Right renal cortex interstitium (tissue), 3 donors: ENCODE measurements around the gene WDR27. TPM values are rescaled to one million over a fixed set of nuclear protein-coding genes. Genes with fewer than 3 reads are reported as not detected.
A peak's percentile ranks its signal among the peaks of the same experiment; 100 is the strongest.
"Not testable (repeated sequence)": the region's sequence is repeated elsewhere in the genome, so short reads cannot be mapped to it uniquely, and the experiment has no call there.

Experiments used
- DNase-seq, 3 donors: peaks; one replicate each; pipeline ENCODE4 v3.0.0-alpha.2; 2013; ENCODE audit warnings: low read depth in 3 of 3, low spot score in 2 of 3
- polyA plus RNA-seq, 3 donors: library from polyadenylated mRNA; unstranded; fragments of 120-200 nt; gene quantifications; one replicate each; pipeline ENCODE4 v1.2.1, GENCODE V29; 2013; ENCODE audit not compliant: insufficient read length in 3 of 3

The WDR27 gene
- polyA plus RNA-seq, 3 donors = 39.9 to 47.8 (median 40.6) TPM

GRCh38 chr6:169714178-169714577, 12.3 kb upstream of the WDR27 start:
- no peak for DNase-seq

GRCh38 chr6:169710009-169710408, 8.2 kb upstream of the WDR27 start:
- no peak for DNase-seq

GRCh38 chr6:169709293-169709692, 7.5 kb upstream of the WDR27 start:
- no peak for DNase-seq

GRCh38 chr6:169707772-169708171, 5.9 kb upstream of the WDR27 start:
- no peak for DNase-seq

- no peak for DNase-seq
These were observed 1.0 kb upstream of the WDR27 start for GRCh38 chr6:169702840-169703246.

GRCh38 chr6:169701311-169701953, 397 bp downstream of the WDR27 start:
- peak in 1 of 3 donors; percentile 54 for DNase-seq

- DNase-seq = no peak
These were observed 1.5 kb downstream of the WDR27 start for GRCh38 chr6:169700296-169700695.

- not testable (repeated sequence) for DNase-seq
These were observed 4.7 kb downstream of the WDR27 start for GRCh38 chr6:169697115-169697514.

GRCh38 chr6:169695131-169695530, 6.7 kb downstream of the WDR27 start:
- DNase-seq = no peak

GRCh38 chr6:169692516-169692915, 9.3 kb downstream of the WDR27 start:
- no peak for DNase-seq

- no peak for DNase-seq
These were observed 10.6 kb downstream of the WDR27 start for GRCh38 chr6:169691260-169691659.

GRCh38 chr6:169689287-169689686, 12.5 kb downstream of the WDR27 start:
- no peak for DNase-seq

- DNase-seq = no peak
These were observed 16.0 kb downstream of the WDR27 start for GRCh38 chr6:169685860-169686259.

- no peak for DNase-seq
These were observed 17.8 kb downstream of the WDR27 start for GRCh38 chr6:169684056-169684455.

- DNase-seq = no peak
These were observed 23.5 kb downstream of the WDR27 start for GRCh38 chr6:169678342-169678741.

- no peak for DNase-seq
These were observed 24.7 kb downstream of the WDR27 start for GRCh38 chr6:169677096-169677495.

- DNase-seq = no peak
These were observed 26.8 kb downstream of the WDR27 start for GRCh38 chr6:169675011-169675410.

GRCh38 chr6:169671563-169671962, 30.3 kb downstream of the WDR27 start:
- no peak for DNase-seq

GRCh38 chr6:169669889-169670288, 31.9 kb downstream of the WDR27 start:
- DNase-seq = no peak

GRCh38 chr6:169669147-169669546, 32.7 kb downstream of the WDR27 start:
- DNase-seq = no peak

- no peak for DNase-seq
These were observed 33.5 kb downstream of the WDR27 start for GRCh38 chr6:169668203-169668847.

GRCh38 chr6:169667716-169668115, 34.1 kb downstream of the WDR27 start:
- DNase-seq = no peak

- DNase-seq = no peak
These were observed 35.4 kb downstream of the WDR27 start for GRCh38 chr6:169666441-169666840.
